WERI-Rb-1 (cell line): ENCODE measurements around the gene C1orf21.

Experiments
- DNase-seq: peaks from one replicate; pipeline ENCODE4 v3.0.0-alpha.2; 2020
- H3K27ac ChIP-seq: fragments of 250-450 bp; sonication (Bioruptor Pico); 2 replicates; pipeline ENCODE4 v1.5.1; 2020; ENCODE audit warnings: mild to moderate bottlenecking, moderate library complexity
- H3K27me3 ChIP-seq: fragments of 250-450 bp; sonication (Bioruptor Pico); 2 replicates; pipeline ENCODE4 v1.5.1; 2021; ENCODE audit warnings: mild to moderate bottlenecking, low read depth, moderate library complexity; ENCODE audit not compliant: insufficient read depth, severe bottlenecking
- H3K36me3 ChIP-seq: fragments of 250-450 bp; sonication (Bioruptor Pico); 2 replicates; pipeline ENCODE4 v1.5.1; 2020; ENCODE audit warnings: mild to moderate bottlenecking, moderate library complexity
- H3K4me3 ChIP-seq: 2 replicates; pipeline ENCODE4 v1.5.1; 2011; ENCODE audit warnings: low read depth, mild to moderate bottlenecking, control low read depth, low read length
- H3K9me3 ChIP-seq: fragments of 250-450 bp; sonication (Bioruptor Pico); 2 replicates; pipeline ENCODE4 v1.5.1; 2021; ENCODE audit warnings: mild to moderate bottlenecking, moderate library complexity; ENCODE audit not compliant: severe bottlenecking
- CTCF ChIP-seq: IDR thresholded peaks from 2 replicates; pipeline ENCODE4 v1.5.1; 2011; ENCODE audit warnings: low read depth, mild to moderate bottlenecking, control low read depth, inconsistent platforms, low read length

C1orf21 gene

GRCh38 chr1:184379111-184379752 is 7.6 kb upstream of the C1orf21 start:
- peak; percentile 43 for TF ChIP-seq CTCF
- DNase-seq, result peak; percentile 21
- H3K27me3 ChIP-seq, result no peaks in the 10 kb centered on the region

DNA sequence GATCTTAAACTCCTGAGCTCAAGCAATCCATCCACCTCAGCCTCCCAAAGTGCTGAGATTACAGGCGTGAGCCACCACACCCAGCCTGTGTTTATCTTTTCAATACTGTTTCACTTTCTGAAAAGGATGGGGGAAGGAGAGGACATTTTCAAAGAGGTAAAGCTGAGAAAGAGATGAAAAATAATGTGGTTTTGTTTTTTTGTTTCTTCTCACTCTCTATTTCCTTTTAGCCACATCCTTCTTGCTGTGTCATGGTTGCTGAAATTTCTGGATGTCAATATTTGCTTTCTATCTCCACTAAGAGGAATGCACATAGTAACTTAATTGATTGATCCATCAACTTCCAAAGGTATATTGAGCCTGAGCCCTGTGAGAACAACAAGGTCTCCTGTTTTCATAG is 6.4 kb upstream of the C1orf21 start:
- H3K27me3 ChIP-seq, result no peaks in the 10 kb centered on the region
- no peaks in the 10 kb centered on the region for H3K9me3 ChIP-seq

More at GRCh38 chr1:184379111-184379752, 7.6 kb upstream of the C1orf21 start:
- Histone ChIP-seq H3K27ac (no peak overlapping the region), H3K9me3 (no peaks in the 10 kb centered on the region), H3K4me3 (no peak overlapping the region), H3K36me3 (no peaks in the 10 kb centered on the region)

DNA sequence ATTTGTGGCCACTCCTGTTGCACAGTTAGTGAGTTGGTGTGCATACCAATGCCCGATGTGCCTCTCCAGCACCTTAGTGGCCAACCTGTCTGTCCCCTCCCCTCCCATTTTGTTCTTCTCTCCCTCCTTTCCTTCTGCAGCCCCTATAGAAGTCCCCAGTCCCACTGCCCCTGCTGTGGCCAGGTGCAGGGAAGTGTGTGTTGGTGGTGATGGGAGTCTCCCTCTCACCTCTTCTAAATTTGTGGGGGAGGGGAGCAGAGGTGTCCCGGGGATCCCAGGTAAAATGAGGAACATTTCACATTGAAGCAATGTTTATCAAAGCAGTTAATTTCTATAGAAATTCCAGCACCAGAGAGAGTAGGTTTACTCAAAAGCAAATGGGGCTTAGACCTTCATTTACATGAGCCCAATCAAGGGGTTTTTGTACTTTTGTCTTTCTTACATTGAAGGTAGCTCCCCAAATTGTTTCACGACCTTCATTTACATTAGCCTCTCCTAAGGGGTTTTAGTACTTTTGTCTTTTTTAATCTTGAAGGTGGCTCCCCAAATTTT is 3.0 kb upstream of the C1orf21 start:
- Histone ChIP-seq H3K36me3 (no peaks in the 10 kb centered on the region), H3K4me3 (no peak overlapping the region), H3K9me3 (no peaks in the 10 kb centered on the region), H3K27me3 (no peaks in the 10 kb centered on the region), H3K27ac (no peak overlapping the region)
- no peak for TF ChIP-seq CTCF
- no peak for DNase-seq

More for the DNA sequence above, 6.4 kb upstream of the C1orf21 start:
- H3K4me3 ChIP-seq, result no peak overlapping the region
- no peak overlapping the region for H3K27ac ChIP-seq
- no peak for DNase-seq
- H3K36me3 ChIP-seq, result no peaks in the 10 kb centered on the region
- TF ChIP-seq CTCF, result no peak

GRCh38 chr1:184385865-184386311 is 941 bp upstream of the C1orf21 start:
- TF ChIP-seq CTCF, result no peak
- Histone ChIP-seq H3K4me3 (peak overlapping the region; percentile 61), H3K9me3 (no peaks in the 10 kb centered on the region), H3K27ac (peak overlapping the region; percentile 86), H3K36me3 (no peaks in the 10 kb centered on the region), H3K27me3 (no peaks in the 10 kb centered on the region)
- no peak for DNase-seq

DNA sequence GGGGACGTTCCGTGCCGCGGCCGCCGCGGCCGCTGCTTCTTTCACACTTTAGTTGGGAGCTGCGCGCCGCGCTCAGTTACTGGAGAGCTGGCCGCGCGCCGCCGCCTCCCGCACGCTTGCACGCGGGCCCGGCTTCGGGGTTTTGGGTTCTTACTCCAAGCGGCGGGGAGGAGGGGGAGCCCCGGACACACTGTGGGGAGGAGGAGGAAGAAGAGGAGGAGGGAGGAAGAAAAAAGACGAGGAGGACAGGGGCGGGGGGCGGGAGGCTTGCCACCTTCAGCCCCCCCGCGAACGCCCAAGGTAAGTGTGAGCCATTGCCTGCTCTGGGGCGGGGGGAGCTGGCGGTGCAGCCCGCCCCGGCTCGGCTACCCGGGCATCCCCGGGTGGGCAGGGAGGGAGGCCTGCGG is 243 bp downstream of the C1orf21 start:
- no peak for DNase-seq
- Histone ChIP-seq H3K4me3 (peak overlapping the region; percentile 61), H3K27me3 (no peaks in the 10 kb centered on the region), H3K27ac (peak overlapping the region; percentile 86), H3K9me3 (no peaks in the 10 kb centered on the region), H3K36me3 (no peaks in the 10 kb centered on the region)
- TF ChIP-seq CTCF, result no peak
